Nephron progenitor cell (in vitro differentiated cells): ENCODE results near the gene GPD1.

Experiments
- DNase-seq: peaks from one replicate; pipeline ENCODE4 v3.0.0; 2021
- H3K27ac Mint-ChIP-seq: 2 replicates; pipeline ENCODE4 v1.8.0; 2021; ENCODE audit warnings: mild to moderate bottlenecking, moderate library complexity, mixed read lengths
- H3K27me3 Mint-ChIP-seq: 2 replicates; pipeline ENCODE4 v1.8.0; 2021; ENCODE audit warnings: mild to moderate bottlenecking, low read depth, mixed read lengths; ENCODE audit not compliant: poor library complexity
- H3K36me3 Mint-ChIP-seq: 2 replicates; pipeline ENCODE4 v1.8.0; 2021; ENCODE audit warnings: low read depth, mixed read lengths
- H3K4me1 Mint-ChIP-seq: 2 replicates; pipeline ENCODE4 v1.8.0; 2021; ENCODE audit warnings: mixed read lengths
- H3K4me3 Mint-ChIP-seq: 2 replicates; pipeline ENCODE4 v1.8.0; 2021; ENCODE audit warnings: mild to moderate bottlenecking, moderate library complexity, mixed read lengths
- H3K9me3 Mint-ChIP-seq: 2 replicates; pipeline ENCODE4 v1.8.0; 2021; ENCODE audit warnings: mild to moderate bottlenecking, moderate library complexity, mixed read lengths
- CTCF ChIP-seq: fragments of 200-600 bp; sonication (generic); IDR thresholded peaks from 2 replicates; pipeline ENCODE4 v1.5.0; 2021; ENCODE audit warnings: antibody characterized with exemption

Gene GPD1

GRCh38 chr12:50070314-50071060 lies 33.3 kb upstream of the GPD1 start:
- peak overlapping the region; percentile 61 for H3K4me3 Mint-ChIP-seq
- peak; percentile 93 for TF ChIP-seq CTCF
- peaks cover under 1% of the 10 kb centered on the region for H3K27me3 Mint-ChIP-seq
- peaks cover 58% of the 10 kb centered on the region for H3K4me1 Mint-ChIP-seq
- peak overlapping the region; percentile 75 for H3K27ac Mint-ChIP-seq
- DNase-seq = peak; percentile 87
- no peaks in the 10 kb centered on the region for H3K36me3 Mint-ChIP-seq
- H3K9me3 Mint-ChIP-seq = no peaks in the 10 kb centered on the region

- Mint-ChIP-seq H3K27ac (peak overlapping the region; percentile 94), H3K9me3 (no peaks in the 10 kb centered on the region)
- DNase-seq = peak; percentile 35
Observed at GRCh38 chr12:50072198-50072907, 31.5 kb upstream of the GPD1 start.

GRCh38 chr12:50073206-50073605 lies 30.6 kb upstream of the GPD1 start:
- H3K27me3 Mint-ChIP-seq = no peaks in the 10 kb centered on the region
- H3K27ac Mint-ChIP-seq = peak overlapping the region; percentile 94
- H3K4me1 Mint-ChIP-seq = peaks cover 76% of the 10 kb centered on the region
- TF ChIP-seq CTCF = no peak
- no peaks in the 10 kb centered on the region for H3K36me3 Mint-ChIP-seq
- H3K4me3 Mint-ChIP-seq = peak overlapping the region; percentile 73
- DNase-seq = no peak
- H3K9me3 Mint-ChIP-seq = no peaks in the 10 kb centered on the region

More at GRCh38 chr12:50072198-50072907, 31.5 kb upstream of the GPD1 start:
- peak overlapping the region; percentile 73 for H3K4me3 Mint-ChIP-seq
- H3K4me1 Mint-ChIP-seq = peaks cover 71% of the 10 kb centered on the region
- no peaks in the 10 kb centered on the region for H3K27me3 Mint-ChIP-seq
- TF ChIP-seq CTCF = no peak
- H3K36me3 Mint-ChIP-seq = no peaks in the 10 kb centered on the region

GRCh38 chr12:50073712-50074111 lies 30.1 kb upstream of the GPD1 start:
- Mint-ChIP-seq H3K4me1 (peaks cover 81% of the 10 kb centered on the region), H3K27ac (peak overlapping the region; percentile 63), H3K9me3 (no peaks in the 10 kb centered on the region), H3K4me3 (peak overlapping the region; percentile 59), H3K36me3 (no peaks in the 10 kb centered on the region), H3K27me3 (peaks cover 3% of the 10 kb centered on the region)
- no peak for TF ChIP-seq CTCF
- no peak for DNase-seq

- TF ChIP-seq CTCF = peak; percentile 86
- Mint-ChIP-seq H3K4me3 (peak overlapping the region; percentile 56), H3K27me3 (peaks cover 6% of the 10 kb centered on the region), H3K4me1 (peaks cover 77% of the 10 kb centered on the region), H3K9me3 (no peaks in the 10 kb centered on the region), H3K36me3 (no peaks in the 10 kb centered on the region), H3K27ac (peak overlapping the region; percentile 54)
- peak; percentile 94 for DNase-seq
Observed at GRCh38 chr12:50074936-50075807, 28.6 kb upstream of the GPD1 start.
